Liver (tissue), 2 donors: Measurements from ENCODE around the gene SEMA5A.

ENCODE experiments used
- CTCF ChIP-seq: fragments of 150-350 bp; IDR thresholded peaks from 2 replicates; pipeline ENCODE4 v1.5.1; 2017; ENCODE audit warnings: improper control_type of control experiment, low read depth, low read length; ENCODE audit not compliant: missing input control
- MAX ChIP-seq: IDR thresholded peaks from 2 replicates; pipeline ENCODE4 v1.6.1; 2016; ENCODE audit warnings: antibody characterized with exemption
- donor health status: healthy.

GRCh38 chr5:9051779-9052178, 494.1 kb downstream of the SEMA5A start:
- TF ChIP-seq CTCF (no peak), MAX (no peak)
